ENCODE results near the gene NUDT6.
"Not testable (repeated sequence)": the region's sequence is repeated elsewhere in the genome, so short reads cannot be mapped to it uniquely, and the experiment has no call there.

The NUDT6 gene

GRCh38 chr4:122921971-122922876, at the start of gene NUDT6:
TSS of gene NUDT6 (minus strand) at chr4:122922597. CDS start at chr4:122922572, 25 bp downstream.
- DNase-seq = peak in 5 of 6 experiments; percentile 1 to 49 (median 16)

- no peak for DNase-seq
These were observed 45.9 kb upstream of the NUDT6 start for GRCh38 chr4:122968227-122968812.

GRCh38 chr4:122967231-122967630, 44.8 kb upstream of the NUDT6 start:
- no peak for DNase-seq

- DNase-seq = no peak
These were observed 43.8 kb upstream of the NUDT6 start for GRCh38 chr4:122966201-122966600.

- DNase-seq = no peak
These were observed 40.8 kb upstream of the NUDT6 start for GRCh38 chr4:122963216-122963615.

GRCh38 chr4:122960611-122961000, 38.2 kb upstream of the NUDT6 start:
- no peak for DNase-seq

- no peak for DNase-seq
These were observed 37.7 kb upstream of the NUDT6 start for GRCh38 chr4:122959981-122960610.

- DNase-seq = no peak
These were observed 37.0 kb upstream of the NUDT6 start for GRCh38 chr4:122959441-122959840.

- DNase-seq = no peak
These were observed 36.1 kb upstream of the NUDT6 start for GRCh38 chr4:122958505-122958904.

- DNase-seq = no peak
These were observed 31.5 kb upstream of the NUDT6 start for GRCh38 chr4:122953924-122954323.

- no peak for DNase-seq
These were observed 29.6 kb upstream of the NUDT6 start for GRCh38 chr4:122952028-122952427.

- no peak for DNase-seq
These were observed 26.3 kb upstream of the NUDT6 start for GRCh38 chr4:122948671-122949070.

GRCh38 chr4:122946142-122946541, 23.7 kb upstream of the NUDT6 start:
- DNase-seq = no peak

- not testable (repeated sequence) for DNase-seq
These were observed 22.7 kb upstream of the NUDT6 start for GRCh38 chr4:122945136-122945535.

GRCh38 chr4:122932763-122933162, 10.4 kb upstream of the NUDT6 start:
- DNase-seq = no peak

- DNase-seq = peak in 2 of 6 experiments; percentile 5 to 8
These were observed 8.5 kb upstream of the NUDT6 start for GRCh38 chr4:122930862-122931261.

GRCh38 chr4:122928930-122929329, 6.5 kb upstream of the NUDT6 start:
- no peak for DNase-seq

GRCh38 chr4:122922877-122923511, 597 bp upstream of the NUDT6 start:
- peak; percentile 71 to 86 (median 76) for DNase-seq

GRCh38 chr4:122921300-122921699, 1.1 kb downstream of the NUDT6 start:
- DNase-seq = no peak

GRCh38 chr4:122920473-122920872, 1.9 kb downstream of the NUDT6 start:
- no peak for DNase-seq

GRCh38 chr4:122917731-122918130, 4.7 kb downstream of the NUDT6 start:
- DNase-seq = no peak

- no peak for DNase-seq
These were observed 7.5 kb downstream of the NUDT6 start for GRCh38 chr4:122914938-122915337.

GRCh38 chr4:122914292-122914904, 8.0 kb downstream of the NUDT6 start:
- no peak for DNase-seq

Measured in stimulated activated naive CD4-positive, alpha-beta T cell (primary cell).